CD4-positive, alpha-beta T cell treated with Interleukin-17A for 4 hours (primary cell): ENCODE measurements around the gene PDIK1L.

Experiments
- DNase-seq: peaks from one replicate; pipeline ENCODE4 v3.0.0-alpha.2; 2020; ENCODE audit warnings: mixed read lengths

Gene PDIK1L

GRCh38 chr1:26158271-26158907 lies 46.8 kb downstream of the PDIK1L start:
- DNase-seq, result no peak

- DNase-seq, result no peak
Measured at GRCh38 chr1:26158908-26159742, 47.5 kb downstream of the PDIK1L start, which contains the start of gene FAM110D. TSS of gene FAM110D (plus strand) at chr1:26159079. CDS start at chr1:26161292, 2,213 bp downstream.

- no peak for DNase-seq
Measured at GRCh38 chr1:26159743-26160039, 48.1 kb downstream of the PDIK1L start.

DNA sequence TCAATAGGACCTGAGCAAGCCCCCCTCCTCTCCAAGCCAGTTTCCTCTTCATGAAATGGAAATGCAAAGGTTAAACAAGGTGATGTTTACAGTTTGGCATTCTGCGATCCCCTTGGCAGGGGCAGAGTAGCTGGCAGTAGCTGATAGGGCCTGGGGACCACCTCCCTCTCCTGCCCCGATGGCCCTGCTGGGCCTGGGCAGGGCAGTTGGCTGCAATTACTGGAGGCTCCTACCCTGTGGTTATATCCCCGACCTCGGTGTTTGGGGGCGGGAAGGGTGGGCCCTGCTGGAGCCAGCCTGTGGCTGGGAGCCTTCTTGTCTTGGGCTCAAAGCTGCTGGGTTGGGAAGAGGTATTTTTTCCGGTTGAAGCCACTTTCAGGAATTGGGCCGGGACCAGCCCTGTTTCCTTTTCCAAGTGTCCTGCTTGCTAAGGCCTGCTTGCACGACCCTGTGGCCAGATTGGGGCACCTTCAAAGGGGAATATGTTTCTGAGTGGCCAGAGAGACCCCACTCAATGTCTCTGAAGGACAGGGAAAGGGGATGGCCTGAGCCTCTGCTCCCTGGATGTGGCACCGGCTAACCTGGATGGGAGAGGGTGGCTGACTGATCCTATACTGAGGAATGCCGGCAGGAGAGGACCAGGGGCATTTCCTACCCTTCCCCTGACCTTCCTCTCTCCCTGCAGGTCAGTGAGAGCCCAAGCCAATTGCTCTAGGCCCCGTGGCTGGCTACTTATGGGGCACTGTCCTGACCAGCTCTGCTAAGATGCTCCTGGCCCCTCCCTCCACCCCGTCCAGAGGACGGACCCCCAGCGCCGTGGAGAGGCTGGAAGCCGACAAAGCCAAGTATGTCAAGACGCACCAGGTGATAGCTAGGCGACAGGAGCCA lies 49.1 kb downstream of the PDIK1L start:
- DNase-seq, result no peak

DNA sequence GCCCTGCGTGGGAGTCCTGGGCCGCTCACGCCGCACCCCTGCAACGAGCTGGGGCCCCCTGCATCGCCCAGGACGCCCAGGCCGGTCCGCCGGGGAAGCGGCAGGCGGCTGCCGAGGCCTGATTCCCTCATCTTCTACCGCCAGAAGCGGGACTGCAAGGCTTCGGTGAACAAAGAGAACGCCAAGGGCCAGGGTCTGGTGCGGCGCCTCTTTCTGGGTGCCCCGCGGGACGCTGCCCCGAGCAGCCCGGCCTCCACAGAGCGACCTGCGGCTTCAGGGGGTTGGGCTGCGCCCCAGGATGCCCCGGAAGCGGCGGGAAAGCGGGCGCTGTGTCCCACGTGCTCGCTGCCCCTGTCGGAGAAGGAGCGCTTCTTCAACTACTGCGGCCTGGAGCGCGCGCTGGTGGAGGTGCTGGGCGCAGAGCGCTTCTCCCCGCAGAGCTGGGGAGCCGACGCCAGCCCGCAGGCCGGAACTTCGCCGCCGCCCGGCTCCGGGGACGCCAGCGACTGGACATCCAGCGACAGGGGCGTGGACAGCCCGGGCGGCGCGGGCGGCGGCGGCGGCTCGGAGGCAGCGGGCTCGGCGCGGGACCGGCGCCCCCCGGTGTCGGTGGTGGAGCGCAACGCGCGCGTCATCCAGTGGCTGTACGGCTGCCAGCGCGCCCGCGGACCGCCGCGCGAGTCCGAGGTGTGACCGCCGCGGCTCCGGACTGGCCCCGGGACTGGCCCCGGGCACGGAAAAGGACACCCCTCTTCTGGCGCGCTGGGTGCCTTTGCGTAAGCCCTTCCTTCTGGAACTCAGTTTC lies 50.0 kb downstream of the PDIK1L start:
- peak; percentile 49 for DNase-seq

DNA sequence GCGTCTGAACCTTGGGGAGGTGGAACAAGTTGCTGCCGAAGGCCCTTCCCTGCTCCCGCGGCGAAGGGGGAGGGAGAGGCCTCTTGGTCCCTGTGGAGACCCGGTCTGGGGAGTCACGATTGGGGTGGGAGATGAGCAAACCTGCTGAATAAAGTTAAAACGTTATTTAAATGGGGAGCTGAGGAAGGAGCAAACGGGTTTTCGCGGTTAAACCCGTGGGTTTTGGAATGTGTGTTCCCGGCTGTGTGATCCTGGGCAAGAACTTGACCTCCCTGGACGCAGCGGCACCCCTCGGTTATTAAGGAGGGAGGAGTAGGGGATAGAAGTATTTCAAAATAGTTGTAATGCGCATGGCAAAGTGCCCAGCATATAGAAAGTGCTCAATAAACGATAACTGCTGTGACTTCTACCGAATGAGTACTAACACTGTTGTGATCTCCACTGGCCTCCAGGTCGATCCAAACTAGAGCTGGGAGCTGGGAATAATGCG lies 50.6 kb downstream of the PDIK1L start:
- no peak for DNase-seq

- DNase-seq, result no peak
Measured at GRCh38 chr1:26163684-26164035, 52.0 kb downstream of the PDIK1L start.

DNA sequence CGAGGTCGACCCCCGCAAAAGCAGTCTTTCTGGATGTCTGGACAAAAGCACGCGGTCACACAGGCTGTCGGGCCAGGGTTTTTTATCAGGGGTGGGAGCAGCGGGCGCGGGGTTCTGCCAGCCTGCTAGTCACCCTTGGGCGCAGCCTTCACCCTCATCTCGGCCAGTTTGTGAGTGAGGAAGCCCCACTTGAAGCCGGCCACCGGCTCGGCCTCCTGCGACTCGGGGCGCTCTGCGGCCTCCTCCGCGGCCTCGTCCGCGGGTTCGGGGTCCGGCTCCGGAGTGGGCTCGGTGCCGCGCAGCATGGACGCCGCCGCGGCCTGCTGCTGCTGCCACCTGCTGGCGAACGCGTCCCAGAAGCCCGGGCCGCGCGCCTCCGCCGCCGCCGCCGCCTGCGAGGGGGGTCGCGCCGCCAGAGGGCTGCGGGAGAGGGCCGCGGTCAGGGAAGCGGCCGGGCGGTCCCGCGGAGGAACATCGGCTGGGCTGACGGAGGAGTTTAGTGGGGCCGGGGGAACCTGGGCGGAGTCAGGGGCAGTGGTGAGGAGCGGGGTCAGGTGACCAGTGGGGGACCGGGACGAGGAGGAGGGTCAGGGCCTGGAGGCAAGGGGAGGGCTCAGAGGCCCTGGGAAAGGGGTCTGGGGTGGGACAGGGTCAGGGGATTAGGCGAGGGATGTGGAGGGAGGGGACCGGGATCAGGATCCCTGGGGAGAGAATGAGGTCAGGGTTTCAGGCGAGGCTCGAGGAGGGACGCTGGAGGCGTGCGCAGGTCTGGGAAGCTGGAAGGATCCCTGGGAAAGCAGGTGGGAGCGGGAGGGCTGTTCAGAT lies 52.6 kb downstream of the PDIK1L start:
- peak; percentile 68 for DNase-seq

DNA sequence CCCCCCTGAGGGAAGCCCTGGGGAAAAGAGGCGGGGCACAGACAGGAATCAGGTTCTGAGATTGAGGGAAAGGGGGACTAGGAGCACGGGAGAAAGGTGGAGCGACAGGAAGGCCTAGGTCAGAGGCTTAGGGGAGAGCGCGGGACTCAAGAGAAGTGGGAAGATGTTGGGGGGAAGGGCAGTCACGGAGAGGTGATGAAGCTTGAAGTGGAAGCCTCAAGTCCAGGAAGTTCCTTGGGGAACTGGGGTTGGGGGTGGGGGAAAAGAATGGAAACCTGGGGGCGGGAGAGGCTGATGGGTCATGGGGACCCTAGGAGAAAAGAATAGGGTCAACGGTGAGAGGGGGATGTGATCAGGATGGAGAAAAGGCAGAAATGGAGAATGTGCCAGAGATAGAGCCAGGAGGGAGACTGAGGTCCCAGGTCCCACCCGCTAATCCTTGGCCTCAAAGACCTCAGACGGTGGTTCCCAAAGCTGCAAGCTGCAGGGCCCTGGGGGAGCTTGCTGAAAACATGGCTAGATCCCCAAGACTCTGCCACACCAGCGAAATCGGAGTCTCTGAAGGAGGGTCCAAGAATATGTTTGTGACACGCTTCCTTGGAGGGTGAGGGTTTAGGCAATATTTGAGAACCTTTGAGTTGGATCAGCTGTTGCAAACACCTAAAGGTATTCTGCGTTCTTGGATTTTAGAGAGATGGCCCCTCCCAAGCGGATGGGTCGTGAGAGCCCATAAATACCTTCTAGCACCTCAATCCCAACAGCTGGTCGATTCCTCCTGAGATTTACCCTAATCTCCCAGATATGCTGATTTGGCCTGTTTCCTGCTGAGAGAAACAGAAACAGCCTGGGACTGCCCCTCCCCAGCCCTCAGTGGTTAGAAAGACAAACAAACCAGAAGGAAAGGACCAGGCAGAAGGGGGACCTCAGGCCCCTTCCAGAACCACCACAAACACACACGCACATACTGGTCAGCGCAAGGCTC lies 53.5 kb downstream of the PDIK1L start:
- no peak for DNase-seq

DNA sequence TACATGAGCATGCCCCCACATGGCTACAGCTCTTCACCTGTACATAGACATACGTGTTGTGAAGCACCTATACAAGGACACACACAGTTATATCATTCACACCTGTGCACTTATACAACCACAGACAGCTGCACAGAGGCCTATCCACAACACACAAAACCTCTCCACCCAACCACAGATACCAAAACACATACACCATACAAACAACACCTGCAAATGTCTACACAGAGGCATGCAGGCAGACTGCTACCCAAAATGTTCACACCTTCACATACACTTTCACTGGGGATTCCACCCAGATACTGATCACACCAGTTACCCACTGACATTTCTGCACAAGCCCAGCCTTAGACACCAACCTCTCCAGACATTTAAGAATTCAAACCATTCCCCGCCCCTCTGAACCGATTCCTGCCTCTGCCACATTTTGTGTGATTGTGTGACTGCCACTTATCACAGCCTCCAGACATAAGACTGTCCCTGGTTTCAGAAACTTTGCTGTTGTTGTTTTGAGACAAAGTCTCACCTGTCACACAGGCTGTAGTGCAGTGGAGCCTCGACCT lies 55.2 kb downstream of the PDIK1L start:
- DNase-seq, result no peak

GRCh38 chr1:26168410-26169197 lies 57.0 kb downstream of the PDIK1L start, which contains the start of gene C1orf232:
TSS of gene C1orf232 (minus strand) at chr1:26168963. CDS start at chr1:26168499, 464 bp downstream.
- DNase-seq, result no peak

- no peak for DNase-seq
Measured at GRCh38 chr1:26169198-26169554, 57.6 kb downstream of the PDIK1L start.

- peak; percentile 88 for DNase-seq
Measured at GRCh38 chr1:26169669-26170471, 58.2 kb downstream of the PDIK1L start, which contains the start of gene ZNF593. TSS of gene ZNF593 (plus strand) at chr1:26169908. CDS start at chr1:26169984, 76 bp downstream.

- no peak for DNase-seq
Measured at GRCh38 chr1:26170472-26170821, 58.8 kb downstream of the PDIK1L start.

DNA sequence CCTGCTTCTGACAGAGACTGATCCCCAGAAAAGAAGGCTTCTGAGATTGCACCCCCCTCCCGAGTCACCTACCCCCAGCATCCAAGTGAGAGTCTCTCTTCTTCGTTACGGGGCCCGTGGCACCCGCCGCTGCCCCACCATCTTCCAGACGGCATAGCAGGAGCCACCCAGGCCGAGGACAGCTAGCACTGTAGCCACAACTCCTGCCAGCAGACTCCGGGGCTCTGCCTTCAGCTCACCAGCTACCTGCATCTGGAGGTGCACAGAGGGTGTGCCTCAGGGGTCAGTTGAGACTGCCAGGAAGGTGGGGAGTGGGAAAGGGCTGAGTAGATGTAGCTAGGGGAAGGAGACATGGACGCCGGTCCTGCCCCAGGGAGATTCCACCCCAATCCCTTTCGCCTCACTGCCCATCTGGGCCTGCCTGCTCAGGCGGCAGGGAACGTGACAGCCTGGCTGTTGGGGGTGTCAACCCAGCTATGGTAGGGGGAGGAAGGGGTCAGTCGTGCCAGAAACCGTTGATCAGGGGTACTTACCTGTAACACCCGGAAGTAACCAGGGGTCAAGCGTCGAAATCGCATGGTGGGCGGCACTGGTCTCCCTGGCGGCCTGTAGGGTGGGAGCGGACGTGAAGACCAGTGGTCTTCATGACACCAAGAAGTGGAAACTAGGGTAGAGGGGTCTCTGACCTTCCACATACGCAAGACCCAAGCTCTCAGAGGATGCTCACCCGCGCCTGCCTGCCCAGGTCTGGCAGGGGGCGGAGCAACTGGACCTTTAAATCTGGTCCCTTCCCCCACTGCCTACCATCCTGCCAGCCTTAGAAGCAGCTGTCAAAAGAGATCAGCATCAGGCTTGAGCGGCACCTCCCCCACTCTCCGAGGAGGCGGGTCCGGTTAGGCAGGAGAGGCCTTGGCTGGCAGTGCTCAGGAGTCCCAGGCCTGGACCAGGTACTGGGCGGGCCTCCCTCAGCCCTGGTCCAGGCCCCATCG lies 59.8 kb downstream of the PDIK1L start, which contains the start of gene ZNF593OS:
Gene ZNF593OS, minus strand, starts transcription at position 749 of the 989 bp plus-strand sequence. Its CDS starts 171 bp downstream, at position 578.
- DNase-seq, result no peak
